GM19463 (cell line): ENCODE data around the gene GPSM3.
"Not testable (repeated sequence)": the region's sequence is repeated elsewhere in the genome, so short reads cannot be mapped to it uniquely, and the experiment has no call there.

ENCODE experiments used
- ATAC-seq: cut with Tn5 transposase; IDR thresholded peaks from one replicate; pipeline ENCODE4 v1.9.1; 2021; ENCODE audit warnings: mild to moderate bottlenecking, moderate library complexity; ENCODE audit not compliant: unreplicated experiment

GPSM3 gene

DNA sequence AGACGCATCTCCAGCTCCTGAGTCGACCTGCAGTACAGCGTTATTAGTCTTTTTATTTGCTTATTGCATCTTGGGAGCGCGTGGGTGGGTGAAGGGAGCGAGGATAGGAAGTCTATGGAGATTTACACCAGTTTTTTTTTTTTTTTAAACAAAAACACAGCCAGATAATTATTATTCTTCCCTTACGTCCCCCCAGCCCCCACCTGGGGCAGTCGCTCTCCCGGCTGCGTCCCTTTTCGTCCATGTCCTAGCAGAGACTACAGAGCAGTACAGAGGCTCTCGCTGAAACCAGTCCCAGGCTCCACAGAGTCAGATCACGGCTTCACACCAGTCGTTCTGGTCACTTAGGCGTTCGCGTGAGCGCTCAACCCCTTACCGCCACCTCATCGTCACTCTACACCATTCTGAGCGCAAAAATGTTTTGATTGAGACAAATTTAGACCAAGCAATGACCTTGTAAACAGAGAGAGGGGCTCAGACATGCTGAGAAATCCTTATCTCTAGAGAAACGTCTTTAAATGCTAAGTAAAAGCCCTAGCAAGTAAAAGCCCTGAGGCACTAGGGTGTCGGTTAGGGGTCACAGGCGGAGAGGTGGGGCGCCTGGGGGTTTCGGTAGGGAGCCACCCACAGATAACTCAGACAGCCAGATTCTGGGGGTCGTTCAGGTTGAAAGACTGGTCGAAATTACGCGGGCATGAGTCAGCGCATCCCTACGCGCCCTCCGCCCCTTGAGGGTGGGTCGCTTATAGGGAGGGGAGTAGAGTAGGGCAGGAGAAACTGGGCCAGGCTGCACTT lies 39.5 kb downstream of the GPSM3 start:
- no peak for ATAC-seq

DNA sequence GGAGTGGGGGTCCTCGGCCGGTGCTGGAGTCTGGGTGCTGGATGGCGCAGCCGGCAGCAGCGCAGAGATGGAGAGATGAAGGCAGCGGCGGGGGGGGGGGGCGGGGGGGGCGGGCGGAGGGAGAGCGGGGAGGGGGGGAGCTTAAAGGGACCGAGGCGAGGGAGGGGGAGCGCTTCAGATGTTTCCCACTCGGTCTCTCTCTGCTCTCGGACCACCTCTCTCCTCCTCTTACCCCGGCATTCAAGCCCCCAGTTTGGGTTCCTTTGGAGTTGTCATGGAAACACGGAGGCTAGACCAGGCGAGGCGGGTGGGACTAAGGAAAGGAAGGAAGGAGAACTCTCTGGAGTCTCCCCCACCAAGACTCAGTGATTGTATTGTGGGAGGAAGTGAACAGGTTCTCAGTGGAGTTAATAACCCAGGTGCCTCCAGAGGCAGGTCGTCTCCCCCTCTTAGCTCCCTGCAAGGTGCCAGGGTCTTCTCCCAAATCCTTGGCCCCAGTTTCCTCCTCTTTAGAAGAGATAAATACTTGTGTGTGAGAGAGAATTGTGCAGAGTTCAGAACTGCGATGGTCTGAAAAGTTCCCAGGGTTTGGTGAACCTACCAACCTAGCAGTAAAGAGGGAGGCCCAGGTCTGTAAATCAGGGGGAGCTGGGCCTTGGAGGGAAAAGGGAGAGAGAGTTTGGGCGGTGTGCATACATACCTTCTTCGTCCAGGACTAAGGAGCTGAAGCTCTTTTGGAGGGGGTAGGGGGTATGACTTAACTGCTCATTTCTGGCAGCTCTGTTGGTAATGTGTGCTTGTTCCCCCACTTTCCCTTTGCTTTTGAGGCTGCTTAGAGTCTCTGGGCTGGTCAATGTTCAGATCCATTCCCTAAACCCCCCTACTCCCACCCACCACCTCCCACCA lies 40.3 kb downstream of the GPSM3 start, which contains the start of gene PRRT1:
PRRT1 (minus strand) TSS at position 77 of the 906 bp plus-strand sequence. CDS start 112 bp downstream, outside the sequence.
- ATAC-seq = no peak

DNA sequence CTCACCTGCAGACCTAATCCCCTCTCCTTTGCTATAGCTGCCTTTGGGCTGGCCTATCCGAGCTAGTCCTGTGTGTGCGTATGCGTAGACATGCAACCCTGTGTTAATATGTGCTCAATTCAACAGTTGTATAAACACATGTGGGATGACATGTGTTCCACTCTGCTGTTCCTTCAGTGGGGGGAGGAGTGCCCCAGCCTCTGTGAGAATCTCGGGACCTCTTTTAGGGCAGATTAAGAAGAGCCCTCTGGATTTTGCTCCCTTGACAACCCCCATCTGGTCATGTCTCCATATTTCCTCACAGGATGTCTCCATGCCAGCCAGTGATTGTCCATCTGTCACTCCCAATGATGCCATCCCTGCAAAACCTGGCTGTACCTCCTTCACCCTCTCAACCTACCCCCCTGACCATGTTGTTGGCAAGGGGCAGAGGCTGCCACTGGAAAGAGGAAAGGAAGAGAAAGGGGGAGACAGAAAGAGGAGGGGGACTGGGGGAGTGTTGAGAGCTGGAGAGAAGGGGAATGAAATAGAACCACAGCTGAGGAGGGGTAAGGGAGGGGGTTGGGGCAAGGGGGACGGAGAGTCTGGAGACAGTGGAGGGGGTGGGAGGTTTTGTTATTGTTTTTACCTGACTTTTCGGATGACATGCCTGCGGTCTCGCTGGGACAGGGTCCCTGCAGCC lies 41.1 kb downstream of the GPSM3 start:
- no peak for ATAC-seq

- ATAC-seq = no peak
Observed at GRCh38 chr6:32149932-32150870, 42.2 kb downstream of the GPSM3 start.

DNA sequence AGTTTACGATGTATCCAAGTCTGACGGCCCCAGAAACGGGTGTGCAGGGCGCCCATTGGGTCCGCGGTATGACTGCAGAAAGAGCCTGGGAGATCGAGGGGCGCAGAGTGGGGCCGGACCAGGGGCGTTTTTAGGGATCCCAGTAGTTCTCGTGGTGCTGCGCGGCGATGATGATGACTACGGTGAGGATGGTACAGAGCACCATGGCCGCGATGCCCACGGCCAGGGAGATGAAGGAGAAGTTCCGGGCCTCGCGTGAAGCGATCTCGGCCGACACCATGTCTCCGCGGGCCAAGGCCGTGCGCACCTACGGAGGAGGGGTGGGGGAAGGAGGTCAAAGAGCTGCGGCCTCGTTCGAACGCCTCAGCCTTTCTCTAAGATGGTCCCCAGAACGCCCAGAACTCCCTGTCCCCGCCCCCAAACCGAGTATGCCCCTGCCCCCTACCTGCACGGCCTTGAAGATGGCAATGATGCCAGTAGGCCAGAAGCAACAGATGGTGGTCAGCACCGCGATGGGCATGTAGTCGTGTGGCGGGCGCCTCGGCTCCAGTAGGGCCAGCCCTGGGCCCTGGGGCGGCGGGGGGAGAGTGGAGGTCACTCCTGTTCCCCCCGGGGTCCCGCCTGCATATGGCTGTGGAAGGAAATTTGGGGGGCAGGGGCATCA lies 43.2 kb downstream of the GPSM3 start:
- no peak for ATAC-seq

GRCh38 chr6:32148289-32149091 lies 44.0 kb downstream of the GPSM3 start:
- no peak for ATAC-seq

GRCh38 chr6:32147401-32148132 lies 44.9 kb downstream of the GPSM3 start:
- ATAC-seq = no peak

DNA sequence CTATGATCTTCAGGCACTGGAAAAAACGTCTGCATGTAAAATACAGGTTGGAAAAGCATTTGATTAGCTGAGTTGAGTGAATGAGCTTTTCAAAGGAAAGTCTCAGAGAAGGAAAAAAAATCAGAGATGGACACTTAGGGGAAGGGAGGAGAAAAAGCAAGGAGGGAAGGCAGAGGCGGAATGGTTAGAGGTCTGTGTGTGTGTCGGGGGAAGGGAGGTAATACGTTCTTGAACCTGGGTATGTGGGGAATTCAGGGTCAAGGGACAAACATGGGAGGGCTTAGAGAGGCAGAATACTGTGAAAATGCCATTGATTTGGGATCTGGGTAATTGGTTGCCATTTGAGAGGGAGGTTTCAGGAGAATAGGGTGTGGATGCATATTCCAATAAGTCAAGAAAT lies 45.8 kb downstream of the GPSM3 start:
- ATAC-seq = no peak

DNA sequence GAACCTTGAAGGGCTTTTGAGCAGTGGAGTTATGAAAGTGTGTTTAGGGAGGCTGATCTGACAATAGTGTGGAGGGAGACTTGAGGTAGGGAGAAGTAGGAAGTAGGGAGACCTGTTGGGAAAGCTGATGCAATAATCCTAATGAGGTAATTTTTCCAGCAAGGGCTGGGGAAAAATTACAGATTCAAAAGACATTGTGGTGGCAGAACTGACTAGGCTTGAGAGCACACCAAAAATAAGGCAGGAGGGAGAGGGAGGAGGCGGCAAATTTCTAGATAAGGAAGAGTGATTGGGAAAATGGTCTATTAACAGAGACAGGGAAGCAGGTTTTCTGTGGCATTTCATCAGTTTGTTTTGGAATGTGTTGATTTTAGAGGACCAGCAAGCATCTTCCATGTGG lies 46.2 kb downstream of the GPSM3 start:
- no peak for ATAC-seq

DNA sequence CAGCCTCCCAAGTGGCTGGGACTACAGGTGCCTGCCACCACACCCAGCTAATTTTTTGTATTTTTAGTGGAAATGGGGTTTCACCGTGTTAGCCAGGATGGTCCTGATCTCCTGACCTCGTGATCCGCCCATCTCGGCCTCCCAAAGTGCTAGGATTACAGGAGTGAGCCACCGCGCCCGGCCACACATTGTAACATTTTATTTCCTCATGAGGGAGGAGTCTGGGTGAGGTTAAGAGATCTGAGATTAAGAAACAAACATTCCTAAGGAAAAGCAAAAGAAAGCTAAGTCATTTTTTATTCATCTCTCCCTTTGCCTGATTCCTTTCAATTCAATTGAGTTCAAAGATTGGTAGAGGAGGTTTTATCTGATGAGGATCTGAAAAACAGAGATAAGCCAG lies 48.2 kb downstream of the GPSM3 start:
- ATAC-seq = not testable (repeated sequence)
